Islet of Langerhans (tissue), 1 donor: ENCODE results near the gene NKD2.
"Not testable (repeated sequence)": the region's sequence is repeated elsewhere in the genome, so short reads cannot be mapped to it uniquely, and the experiment has no call there.

Experiments
- FAIRE-seq: peaks from one replicate; lab custom pipeline; 2011; peaks lifted over from hg19 to GRCh38; lab: Jason Lieb, UNC

The NKD2 gene

DNA sequence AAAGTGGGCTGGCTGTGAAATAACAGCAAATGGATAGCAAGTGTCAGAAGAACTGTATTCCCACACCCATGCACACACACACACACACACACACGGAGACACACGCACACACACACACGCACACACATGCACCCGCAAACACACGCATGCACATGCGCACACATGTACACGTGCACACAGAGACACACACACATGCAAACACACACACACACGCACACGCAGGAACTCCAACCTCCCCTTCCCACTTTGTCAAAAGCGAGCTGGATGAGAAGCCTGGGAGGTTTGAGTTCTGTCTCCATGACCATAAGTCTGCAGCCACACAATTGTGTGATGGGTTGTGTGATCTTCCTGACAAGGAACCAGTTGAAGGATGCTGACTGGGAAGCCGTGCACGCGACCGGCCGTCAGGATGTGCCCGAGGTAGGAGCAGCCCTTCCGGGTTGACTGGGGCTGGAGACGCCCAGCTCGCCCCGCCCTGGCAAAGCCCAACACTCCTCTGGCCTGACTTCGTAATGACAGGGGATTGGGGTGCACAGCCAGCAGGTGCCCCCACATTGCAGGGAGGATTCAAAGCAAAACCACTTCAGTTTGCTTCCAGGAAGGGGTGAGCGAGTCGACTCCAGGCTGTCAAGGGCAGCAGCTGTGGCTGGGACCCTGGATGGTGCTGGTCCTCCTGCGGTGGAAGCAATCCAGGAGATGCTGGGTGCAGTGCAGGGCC lies 29.3 kb upstream of the NKD2 start:
- FAIRE-seq = no peak

- no peak for FAIRE-seq
Measured at GRCh38 chr5:980001-980588, 28.5 kb upstream of the NKD2 start.

DNA sequence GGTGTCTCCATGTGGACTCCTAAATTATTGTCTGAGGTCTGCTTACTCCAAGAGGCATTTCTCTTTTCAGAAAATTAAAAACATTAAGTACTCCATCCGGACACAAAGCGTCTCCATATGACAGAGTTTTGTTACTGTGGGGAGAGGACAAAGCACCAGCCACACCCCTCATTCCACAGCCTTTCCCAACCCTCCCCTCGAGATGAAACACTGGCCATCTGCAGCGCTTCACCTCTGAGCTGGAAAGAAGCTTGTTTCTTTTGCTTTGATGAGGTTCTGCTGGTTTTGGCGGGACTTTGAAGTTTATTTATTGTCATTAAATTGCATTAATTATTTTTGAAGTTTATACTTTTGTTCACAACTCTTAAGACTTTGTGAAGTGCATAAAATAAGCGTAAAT lies 27.6 kb upstream of the NKD2 start:
- no peak for FAIRE-seq

DNA sequence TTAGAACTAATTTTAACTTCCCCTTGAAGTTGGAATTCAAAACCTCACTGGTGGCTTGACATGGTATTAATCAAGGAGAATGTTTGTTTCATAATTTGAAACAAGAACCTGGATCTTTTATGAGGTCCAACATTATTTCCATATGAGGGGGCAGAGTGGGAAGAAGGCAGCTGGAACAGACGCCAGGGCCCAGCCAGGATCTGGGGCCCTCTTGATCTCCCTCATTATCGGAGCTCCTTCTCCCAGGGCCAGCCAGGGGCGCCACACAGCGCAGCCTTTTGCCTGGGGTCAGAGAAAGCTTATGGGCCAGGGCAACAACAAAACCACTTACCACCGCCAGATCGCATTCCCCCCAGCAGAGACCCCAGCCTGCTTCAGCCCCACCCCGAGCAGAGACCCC lies 27.1 kb upstream of the NKD2 start:
- no peak for FAIRE-seq

- FAIRE-seq = no peak
Measured at GRCh38 chr5:982377-983237, 26.0 kb upstream of the NKD2 start.

DNA sequence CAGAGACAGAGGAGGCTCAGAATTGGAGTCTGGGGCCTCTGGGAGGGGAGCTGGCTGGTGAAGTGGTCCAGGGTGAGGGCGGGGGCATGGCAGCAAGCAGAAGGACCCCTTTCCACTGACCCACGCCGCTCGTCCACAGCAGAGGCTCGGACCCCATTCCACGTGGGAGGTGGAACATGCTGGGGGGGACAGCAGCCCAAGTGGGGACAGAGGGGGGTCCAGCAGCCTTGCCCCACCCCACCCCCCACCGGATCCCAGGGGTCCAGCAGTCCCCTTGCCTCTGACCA lies 25.4 kb upstream of the NKD2 start:
- no peak for FAIRE-seq

DNA sequence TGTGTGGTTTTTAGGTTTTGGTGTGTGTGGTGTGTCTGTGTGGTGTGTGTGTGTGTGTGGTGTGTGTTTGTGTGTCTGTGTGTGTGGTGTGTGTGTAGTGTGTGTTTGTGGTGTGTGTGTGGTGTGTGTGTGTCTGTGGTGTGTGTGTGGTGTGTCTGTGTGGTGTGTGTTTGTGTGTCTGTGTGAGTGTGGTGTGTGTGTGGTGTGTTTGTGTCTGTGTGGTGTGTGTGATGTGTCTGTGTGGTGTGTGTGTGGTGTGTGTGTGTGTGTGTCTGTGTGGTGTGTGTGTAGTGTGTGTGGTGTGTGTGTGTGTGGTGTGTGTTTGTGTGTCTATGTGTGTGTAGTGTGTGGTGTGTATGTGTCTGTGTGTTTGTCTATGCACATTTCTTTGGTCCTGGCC lies 25.0 kb upstream of the NKD2 start:
- no peak for FAIRE-seq

- no peak for FAIRE-seq
Measured at GRCh38 chr5:984774-985173, 23.8 kb upstream of the NKD2 start.

- FAIRE-seq = no peak
Measured at GRCh38 chr5:987761-988160, 20.8 kb upstream of the NKD2 start.

DNA sequence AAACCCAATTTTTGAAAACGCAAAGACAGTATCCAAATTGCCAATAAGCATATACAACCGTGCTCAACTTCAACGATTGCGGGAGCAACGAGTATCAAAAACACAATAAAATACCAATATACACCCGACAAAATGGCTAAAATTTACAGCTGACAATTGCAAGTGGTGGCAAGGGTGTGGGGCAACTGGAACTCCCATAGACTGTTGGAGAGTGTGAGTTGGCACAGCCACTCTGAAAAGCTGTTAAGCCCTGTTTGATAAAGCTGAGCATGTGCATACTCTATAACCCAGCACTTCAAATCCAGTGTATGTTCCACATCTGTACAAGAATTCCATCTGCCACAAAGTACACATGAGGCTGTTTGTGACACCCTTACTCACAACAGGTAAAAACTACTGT lies 20.3 kb upstream of the NKD2 start:
- FAIRE-seq = no peak

DNA sequence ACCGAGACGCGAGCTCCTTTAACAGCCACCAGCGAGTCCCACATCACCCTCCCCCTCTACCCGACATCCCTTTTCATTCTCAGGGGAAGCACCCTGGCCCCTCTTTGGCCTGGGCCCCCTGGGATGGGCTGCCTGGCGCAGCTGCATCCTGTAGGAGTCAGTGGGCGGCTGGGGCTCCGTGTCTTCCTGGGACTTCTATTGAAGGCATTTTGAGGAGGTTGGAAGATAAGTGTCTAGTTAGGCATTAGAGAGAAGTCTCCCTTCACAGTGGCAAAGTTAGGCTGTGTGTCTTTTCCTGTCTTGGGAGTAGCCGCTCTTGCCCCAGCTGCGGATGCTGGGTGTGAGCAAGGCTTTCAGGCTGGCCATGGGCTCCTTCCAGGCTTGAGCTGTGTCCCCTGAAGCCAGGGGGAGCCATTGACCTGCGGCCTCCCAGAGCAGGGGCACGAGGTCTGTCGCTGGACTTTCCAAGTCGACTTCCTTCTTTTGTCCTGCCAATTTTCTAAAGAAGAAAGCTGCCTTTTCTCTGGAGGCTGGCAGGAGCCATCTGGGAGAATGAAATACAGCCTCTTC lies 18.6 kb upstream of the NKD2 start:
- no peak for FAIRE-seq

GRCh38 chr5:991472-992267 lies 16.9 kb upstream of the NKD2 start:
- no peak for FAIRE-seq

GRCh38 chr5:994272-994607 lies 14.4 kb upstream of the NKD2 start:
- FAIRE-seq = no peak

DNA sequence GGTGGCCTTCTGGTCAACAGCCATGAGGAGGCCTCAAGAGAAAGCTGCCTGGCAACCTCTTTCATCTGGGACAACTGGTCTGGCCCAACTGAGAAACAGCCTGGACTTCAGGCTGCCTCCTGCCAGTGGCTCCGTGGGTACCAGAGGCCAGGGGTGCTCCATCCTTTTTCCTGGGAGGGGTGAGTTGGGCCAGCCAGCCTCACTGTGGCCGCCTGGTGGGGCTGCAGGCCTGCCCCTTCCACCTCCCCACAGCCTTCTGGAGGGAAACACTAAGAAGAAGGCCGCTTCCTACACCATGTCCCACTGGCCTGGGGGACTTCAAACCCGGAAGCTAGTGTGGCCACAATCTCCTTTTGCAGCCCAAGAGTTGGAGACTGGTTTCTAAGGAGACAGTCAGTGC lies 13.8 kb upstream of the NKD2 start:
- no peak for FAIRE-seq

- FAIRE-seq = no peak
Measured at GRCh38 chr5:995318-995717, 13.3 kb upstream of the NKD2 start.

DNA sequence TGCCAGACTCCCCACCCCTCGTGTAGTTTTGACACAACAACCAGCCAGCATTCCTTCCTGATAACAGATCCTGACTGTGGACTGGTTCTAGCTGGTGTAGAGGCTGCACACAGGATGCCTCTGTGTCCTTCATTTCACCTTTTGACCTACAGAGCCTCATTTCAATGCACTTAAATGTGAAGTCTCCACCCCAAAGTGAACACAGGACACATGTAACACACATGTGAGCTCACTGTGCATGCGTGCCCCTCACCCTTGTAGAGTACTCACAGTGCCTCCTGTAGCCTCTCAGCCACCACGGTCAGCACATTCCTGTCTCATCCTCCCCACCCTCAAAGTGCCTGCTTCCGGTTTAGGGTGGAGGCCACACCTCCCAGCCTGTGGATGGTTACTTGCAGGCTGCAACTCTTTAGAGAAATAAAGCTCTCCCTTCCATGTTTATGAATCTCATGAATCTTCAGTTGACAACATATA lies 11.6 kb upstream of the NKD2 start:
- FAIRE-seq = no peak

GRCh38 chr5:997711-998110 lies 10.9 kb upstream of the NKD2 start:
- FAIRE-seq = no peak

DNA sequence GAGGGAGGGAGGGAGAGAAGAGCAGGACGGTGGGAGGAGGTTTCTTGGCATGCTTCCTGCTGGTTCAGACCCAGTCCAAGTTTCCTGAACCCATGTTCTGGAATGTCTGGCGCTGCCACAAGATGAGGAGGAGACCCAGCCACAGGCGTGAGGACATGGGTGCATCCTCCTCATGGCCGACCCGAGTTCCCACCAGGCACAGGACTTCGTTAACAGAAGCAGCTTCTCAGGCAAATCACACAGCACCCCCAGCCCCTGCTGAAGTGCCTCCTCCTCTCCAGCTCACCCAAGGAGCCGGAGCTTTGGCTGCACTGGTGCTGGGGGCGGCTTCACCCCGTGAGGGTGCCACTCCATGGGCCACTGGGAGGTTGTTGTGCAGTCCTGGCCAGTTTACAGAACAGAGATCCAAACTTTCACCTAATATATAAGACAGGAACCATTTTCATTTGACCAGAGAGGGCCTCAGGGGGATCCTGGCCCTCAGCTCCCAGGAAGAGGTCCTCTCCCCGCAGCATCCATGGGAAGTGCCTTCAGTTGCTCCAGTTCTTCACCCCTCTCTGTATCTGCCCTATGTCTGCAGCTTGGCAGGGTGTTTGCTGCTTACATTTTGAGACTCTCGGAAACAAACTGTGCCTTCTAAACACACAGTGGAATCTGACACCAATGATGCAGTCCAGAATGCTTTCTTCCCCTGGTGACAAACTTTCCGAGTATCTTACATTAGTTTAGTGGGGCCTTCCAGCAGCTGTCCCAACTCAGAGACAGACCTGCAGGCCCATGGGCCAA lies 10.2 kb upstream of the NKD2 start:
- FAIRE-seq = no peak

DNA sequence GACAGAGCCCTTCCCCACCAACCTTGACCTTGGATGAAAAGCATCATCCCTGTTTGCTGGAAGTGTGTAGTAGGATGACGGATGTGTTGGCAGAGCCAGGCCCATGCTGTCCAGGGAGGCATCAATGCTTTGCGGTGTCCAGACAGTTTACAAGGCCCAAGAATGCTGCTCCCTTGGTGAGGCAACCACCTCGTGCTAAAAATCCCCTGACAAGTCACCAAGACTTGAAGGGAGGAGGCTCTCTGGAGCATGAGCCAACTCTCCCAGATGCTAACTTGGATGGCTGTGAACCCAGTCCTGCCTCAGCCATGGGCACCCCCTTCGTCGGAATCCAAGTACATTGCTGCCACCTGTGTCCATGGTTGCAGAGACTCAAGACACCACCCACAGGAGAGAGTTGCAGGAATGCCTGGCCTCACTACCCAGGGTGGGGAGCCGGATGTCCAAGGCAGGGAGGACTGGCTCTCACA lies 9.5 kb upstream of the NKD2 start:
- FAIRE-seq = no peak

- FAIRE-seq = no peak
Measured at GRCh38 chr5:999724-1000123, 8.9 kb upstream of the NKD2 start.

- no peak for FAIRE-seq
Measured at GRCh38 chr5:1000329-1000728, 8.3 kb upstream of the NKD2 start.

GRCh38 chr5:1000831-1001230 lies 7.8 kb upstream of the NKD2 start:
- not testable (repeated sequence) for FAIRE-seq
